ENCODE data around the gene SKP1.
A peak's percentile ranks its signal among the peaks of the same experiment; 100 is the strongest.
"Not testable (repeated sequence)": the region's sequence is repeated elsewhere in the genome, so short reads cannot be mapped to it uniquely, and the experiment has no call there.

SKP1 gene
- total RNA-seq, result 8.1 to 26.1 (median 14.3) reads per million in 17 experiments

- DNase-seq, result peak; percentile 91 to 96 (median 94)
Measured at GRCh38 chr5:134176511-134177368, at the start of gene SKP1. SKP1 (minus strand) TSS chr5:134176950; CDS start chr5:134174022, 2,928 bp downstream.

DNA sequence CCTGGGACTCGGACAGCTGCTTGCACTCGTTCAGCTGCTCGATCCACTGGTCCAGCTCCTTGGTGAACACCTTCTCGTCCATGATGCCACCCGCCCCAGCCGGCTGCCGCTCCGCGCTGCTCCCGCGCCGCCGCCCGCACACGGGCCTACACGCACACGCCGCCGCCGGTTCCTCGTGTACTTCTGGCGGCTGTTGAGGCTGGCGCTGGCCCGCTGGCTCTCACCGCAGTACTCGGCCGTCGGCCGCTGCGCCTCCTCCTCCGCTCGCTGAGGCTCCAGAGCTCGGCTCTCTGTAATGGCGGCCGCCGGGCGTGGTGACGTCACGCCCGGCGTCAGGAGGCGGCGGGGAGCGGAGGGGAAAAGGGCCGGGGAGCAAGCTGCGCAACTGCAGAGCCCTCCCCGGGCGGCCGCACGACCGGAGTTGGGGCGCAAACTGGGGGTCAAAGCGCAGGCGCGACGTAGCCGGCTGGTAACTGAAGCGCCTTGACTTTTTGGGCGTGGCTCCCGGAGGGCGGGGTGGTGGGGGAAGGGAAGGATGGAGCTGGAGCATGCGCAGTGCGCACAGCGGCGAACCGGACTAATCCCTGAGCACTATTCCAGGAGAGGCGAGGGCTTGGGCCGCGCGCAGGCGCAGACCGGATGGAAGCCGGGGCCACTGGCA, 49.2 kb upstream of the SKP1 start, which contains the start of gene PPP2CA:
PPP2CA (minus strand) TSS at position 294 of the 661 bp plus-strand sequence; CDS start at position 82, 212 bp downstream.
- DNase-seq, result peak; percentile 99

- DNase-seq, result peak; percentile 73 to 86 (median 74)
Measured at GRCh38 chr5:134224888-134225779, 48.4 kb upstream of the SKP1 start.

DNA sequence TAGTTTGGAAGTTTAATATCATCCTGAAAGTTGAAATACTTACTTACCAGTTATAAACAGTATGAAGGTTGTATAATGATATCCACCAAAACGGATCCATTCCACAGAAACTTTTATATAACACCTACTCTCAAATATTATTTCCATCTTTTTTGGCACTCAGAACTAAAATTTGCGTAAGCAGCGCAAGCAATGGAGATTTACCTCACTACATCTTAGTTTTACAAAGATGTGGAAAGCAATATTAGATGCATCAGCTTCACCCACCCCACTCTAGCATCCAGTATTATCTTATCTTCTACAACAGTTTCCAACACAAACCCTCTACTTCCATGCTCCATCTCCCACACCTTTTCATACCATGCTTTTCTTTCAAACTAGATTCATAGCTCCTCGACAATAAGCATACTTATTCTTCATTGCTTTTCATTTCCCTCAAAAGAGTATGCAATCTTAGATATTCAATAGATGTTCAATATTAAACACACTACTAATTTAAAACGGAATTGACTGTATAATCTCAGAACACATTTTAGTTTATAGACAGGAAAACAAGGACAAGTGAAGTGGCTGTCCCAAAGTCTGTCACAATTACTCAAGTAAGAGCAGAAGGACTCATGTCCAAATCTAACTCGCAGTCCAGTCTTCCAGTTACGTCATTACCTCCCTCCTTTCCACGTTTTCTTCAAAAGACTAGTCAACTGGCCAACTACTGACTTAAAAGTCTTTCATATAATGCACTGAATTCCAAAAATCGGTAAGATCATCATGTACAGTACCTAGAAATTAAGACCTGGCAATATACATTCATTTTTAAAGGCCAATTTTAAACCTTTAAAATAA, 46.9 kb upstream of the SKP1 start:
- DNase-seq, result peak in 3 of 4 experiments; percentile 14 to 31 (median 24)

DNA sequence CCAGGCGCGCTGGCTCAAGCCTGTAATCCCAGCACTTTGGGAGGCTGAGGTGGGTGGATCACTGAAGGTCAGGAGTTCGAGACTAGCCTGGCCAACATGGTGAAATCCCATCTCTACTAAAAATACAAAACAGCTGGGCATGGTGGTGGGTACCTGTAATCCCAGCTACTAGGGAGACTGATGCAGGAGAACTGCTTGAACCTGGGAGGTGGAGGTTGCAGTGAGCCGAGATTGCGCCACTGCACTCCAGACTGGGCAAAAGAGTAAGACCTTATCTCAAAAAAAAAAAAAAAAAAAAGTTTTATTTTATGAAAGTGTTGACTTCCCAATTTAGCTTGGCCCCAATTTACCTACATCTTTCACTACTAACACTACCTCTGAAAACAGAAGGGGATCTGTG, 44.9 kb upstream of the SKP1 start:
- DNase-seq, result not testable (repeated sequence)

- no peak for DNase-seq
Measured at GRCh38 chr5:134215757-134216156, 39.0 kb upstream of the SKP1 start.

- DNase-seq, result not testable (repeated sequence)
Measured at GRCh38 chr5:134211263-134212031, 34.7 kb upstream of the SKP1 start.

- DNase-seq, result no peak
Measured at GRCh38 chr5:134209477-134210245, 32.9 kb upstream of the SKP1 start.

GRCh38 chr5:134207696-134208095, 30.9 kb upstream of the SKP1 start:
- DNase-seq, result peak in 1 of 4 experiments; percentile 15

DNA sequence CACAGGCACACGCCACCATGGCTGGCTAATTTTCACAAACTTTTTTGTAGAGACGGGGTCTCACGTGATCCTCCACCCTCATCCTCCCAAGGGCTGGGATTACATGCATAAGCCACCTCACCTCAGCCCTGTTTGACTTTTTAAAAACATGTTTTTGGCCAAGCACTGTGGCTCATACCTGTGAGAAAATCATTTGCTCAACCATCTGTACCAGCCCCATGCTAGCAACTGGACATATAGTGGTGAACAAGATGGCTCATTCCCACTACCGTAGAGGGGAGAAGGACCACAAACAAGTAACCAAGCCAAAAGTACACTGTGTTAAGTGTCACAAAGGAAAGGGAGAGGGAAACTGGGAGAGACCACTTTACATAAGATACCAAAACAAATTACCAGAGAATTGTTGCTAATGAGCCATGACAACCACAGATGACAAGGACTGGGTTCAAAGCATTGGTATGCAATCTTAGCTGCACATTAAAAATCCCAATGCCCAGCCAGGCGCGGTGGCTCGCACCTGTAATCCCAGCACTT, 29.9 kb upstream of the SKP1 start:
- no peak for DNase-seq

- DNase-seq, result no peak
Measured at GRCh38 chr5:134204575-134204974, 27.8 kb upstream of the SKP1 start.

GRCh38 chr5:134203630-134204029, 26.9 kb upstream of the SKP1 start:
- DNase-seq, result no peak

DNA sequence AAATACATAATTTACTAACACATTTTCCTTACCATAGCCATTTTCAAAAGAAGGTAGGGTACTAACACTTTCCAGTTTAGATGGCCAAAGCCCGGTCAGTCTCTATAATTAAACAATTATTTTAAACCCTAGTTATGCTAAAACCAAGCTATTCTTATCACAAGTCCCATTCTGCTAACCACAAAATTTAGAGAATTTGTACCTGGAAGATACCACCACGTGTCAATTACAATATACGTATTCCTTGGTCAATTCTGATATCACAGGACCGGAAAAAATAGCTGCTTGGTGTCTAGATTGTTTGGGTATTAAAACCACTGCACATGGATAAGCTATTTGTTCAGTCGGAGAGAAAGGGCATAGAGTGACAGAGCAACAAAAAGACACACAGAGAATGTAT, 18.9 kb upstream of the SKP1 start:
- no peak for DNase-seq

DNA sequence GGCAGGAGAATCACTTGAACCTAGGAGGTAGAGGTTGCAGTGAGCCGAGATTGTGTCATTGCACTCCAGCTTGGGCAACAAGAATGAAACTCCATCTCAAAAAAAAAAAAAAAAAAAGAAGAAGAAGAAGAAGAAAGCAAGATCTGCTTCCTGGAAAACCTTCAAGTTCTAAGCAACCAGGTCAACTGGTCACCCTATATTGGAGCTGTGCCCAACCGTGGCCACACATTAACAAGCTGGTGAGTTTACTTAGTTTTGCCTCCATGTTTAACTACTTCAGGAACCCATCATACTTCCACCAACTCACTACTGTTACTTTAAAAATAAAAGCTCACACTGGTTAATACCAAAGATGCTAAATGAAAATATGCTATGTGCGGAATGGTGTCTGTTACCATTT, 12.3 kb upstream of the SKP1 start:
- DNase-seq, result no peak

- DNase-seq, result no peak
Measured at GRCh38 chr5:134188092-134188491, 11.3 kb upstream of the SKP1 start.

- peak; percentile 79 to 84 (median 83) for DNase-seq
Measured at GRCh38 chr5:134184155-134185135, 7.7 kb upstream of the SKP1 start.

GRCh38 chr5:134183481-134183880, 6.7 kb upstream of the SKP1 start:
- no peak for DNase-seq

DNA sequence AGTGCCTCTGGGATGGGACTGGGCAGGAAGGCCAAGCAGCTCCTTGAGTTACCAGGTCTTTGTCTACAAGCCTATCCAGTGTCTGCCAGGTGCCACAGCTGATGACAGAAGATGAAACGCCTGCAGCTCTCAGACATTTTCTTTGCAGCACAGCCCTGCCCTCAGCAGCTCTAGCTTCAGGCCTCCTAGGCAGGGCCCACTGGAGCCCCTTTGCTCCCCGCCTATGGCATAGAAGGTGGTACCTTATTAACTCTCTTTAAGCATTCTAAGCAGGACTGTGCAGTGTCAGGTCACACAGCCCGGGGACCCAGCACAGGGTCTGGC, 1.3 kb upstream of the SKP1 start:
- DNase-seq, result no peak

All from suppressor macrophage (primary cell).